Upper lobe of left lung (tissue), 6 donors: ENCODE data around the gene OR13J1. TPM values are rescaled to one million over a fixed set of nuclear protein-coding genes. Genes with fewer than 3 reads are reported as not detected.

ENCODE experiments used
- ATAC-seq, 2 donors: fragments of 200-7000 bp; cut with Tn5 transposase; one replicate each; pipeline ENCODE4 v1.9.1; 2022; ENCODE audit warnings: mild to moderate bottlenecking in 2 of 2, moderate library complexity in 2 of 2; ENCODE audit not compliant: low FRiP score in 2 of 2
- DNase-seq, 2 donors: peaks; one replicate each; pipeline ENCODE4 v3.0.0-alpha.2; 2019 to 2020
- H3K27ac ChIP-seq, 4 donors: fragments of 200-600 bp; sonication (generic); one replicate each; pipeline ENCODE4 v1.5.1; 2016 to 2019
- H3K27me3 ChIP-seq, 4 donors: fragments of 200-600 bp; sonication (generic); one replicate each; pipeline ENCODE4 v1.5.1; 2017 to 2019
- H3K36me3 ChIP-seq, 4 donors: fragments of 200-600 bp; sonication (generic); one replicate each; pipeline ENCODE4 v1.5.1; 2016 to 2019
- H3K4me1 ChIP-seq, 4 donors: fragments of 200-600 bp; sonication (generic); one replicate each; pipeline ENCODE4 v1.5.1; 2018 to 2019
- H3K4me3 ChIP-seq, 4 donors: fragments of 200-600 bp; sonication (generic); one replicate each; pipeline ENCODE4 v1.5.1; 2017 to 2019; ENCODE audit warnings: mild to moderate bottlenecking in 2 of 4, moderate library complexity in 1 of 4
- H3K9me3 ChIP-seq, 4 donors: fragments of 200-600 bp; sonication (generic); one replicate each; pipeline ENCODE4 v1.5.1; 2018 to 2019
- EP300 ChIP-seq, 4 donors: sonication (generic); formaldehyde crosslinking; IDR thresholded peaks; one replicate each; pipeline ENCODE4 v1.5.1; 2017; ENCODE audit warnings: antibody characterized with exemption in 4 of 4, control low read depth in 2 of 4
- POLR2A ChIP-seq, 4 donors: fragments of 450-650 bp; IDR thresholded peaks; one replicate each; pipeline ENCODE4 v1.5.1; 2016 to 2017; ENCODE audit warnings: antibody characterized with exemption in 4 of 4, mild to moderate bottlenecking in 2 of 4
- POLR2AphosphoS5 ChIP-seq, 2 donors: sonication (generic); formaldehyde crosslinking; IDR thresholded peaks; one replicate each; pipeline ENCODE4 v1.5.1; 2017; ENCODE audit warnings: antibody characterized with exemption in 2 of 2
- WGBS, 2 donors: methylation state at CpG; one replicate each; pipeline ENCODE4 v1.1.5; 2017 to 2018; 5-methylcytosine and 5-hydroxymethylcytosine counted together
- total RNA-seq, 6 donors: library from RNA; depleted of rRNA in 4 of 6; stranded (reverse); fragments of >200 nt in 4 of 6; gene quantifications; one replicate each; pipeline versions ENCODE4 v1.1.0 to v1.2.1, GENCODE V29; 2016 to 2021
- TF ChIP-seq, protein P1 (sequence below), 6 experiments: fragments of 450-650 bp in 4 of 6; fragments of 200-600 bp in 2 of 6; sonication (generic) in 2 of 6; IDR thresholded peaks; one replicate each; pipeline ENCODE4 v1.5.1; 2016 to 2019; ENCODE audit warnings: antibody characterized with exemption in 6 of 6
- donor health status: DM: no; HTN: no; CAD: no; lungs with moderate emphysema.
- donor health status: DM: no; HTN: yes; CAD: no; lungs with severe emphysema.

OR13J1 gene
- total RNA-seq, 6 donors from 2014 or later = not detected

DNA sequence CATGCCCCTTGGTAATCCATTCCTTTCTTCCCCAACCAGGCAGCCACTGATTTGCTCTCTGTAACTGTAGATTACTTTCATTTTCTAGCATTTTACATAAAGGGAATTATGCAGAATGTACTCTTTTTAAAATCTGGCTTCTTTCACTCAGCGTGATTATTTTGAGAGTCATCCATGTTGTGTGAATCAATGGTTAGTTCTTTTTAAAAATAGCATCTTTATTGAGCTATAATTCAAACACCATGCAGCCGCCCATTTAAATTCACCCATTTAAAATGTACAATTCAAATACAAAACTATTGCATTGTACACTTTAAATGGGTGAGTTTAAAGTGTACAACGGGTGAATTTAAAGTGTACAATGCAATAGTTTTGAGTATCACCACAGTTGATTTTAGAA lies 2.3 kb upstream of the OR13J1 start:
- 84 to 89% methylated on average over 3 of the region's 3 CpGs for WGBS, 2 donors
- Histone ChIP-seq H3K4me3 (no peak overlapping the region), H3K9me3 (peaks cover 0 to 6% (median 0%) of the 10 kb centered on the region in 4 donors), H3K36me3 (no peaks in the 10 kb centered on the region), H3K27me3 (no peaks in the 10 kb centered on the region), H3K27ac (no peak overlapping the region), H3K4me1 (no peaks in the 10 kb centered on the region)
- ATAC-seq = no peak
- DNase-seq = no peak
- TF ChIP-seq EP300 (IDR thresholded peaks at IDR 0.05) = no peak
- no peak for TF ChIP-seq POLR2A (IDR thresholded peaks at IDR 0.05)
- TF ChIP-seq, protein P1, sequence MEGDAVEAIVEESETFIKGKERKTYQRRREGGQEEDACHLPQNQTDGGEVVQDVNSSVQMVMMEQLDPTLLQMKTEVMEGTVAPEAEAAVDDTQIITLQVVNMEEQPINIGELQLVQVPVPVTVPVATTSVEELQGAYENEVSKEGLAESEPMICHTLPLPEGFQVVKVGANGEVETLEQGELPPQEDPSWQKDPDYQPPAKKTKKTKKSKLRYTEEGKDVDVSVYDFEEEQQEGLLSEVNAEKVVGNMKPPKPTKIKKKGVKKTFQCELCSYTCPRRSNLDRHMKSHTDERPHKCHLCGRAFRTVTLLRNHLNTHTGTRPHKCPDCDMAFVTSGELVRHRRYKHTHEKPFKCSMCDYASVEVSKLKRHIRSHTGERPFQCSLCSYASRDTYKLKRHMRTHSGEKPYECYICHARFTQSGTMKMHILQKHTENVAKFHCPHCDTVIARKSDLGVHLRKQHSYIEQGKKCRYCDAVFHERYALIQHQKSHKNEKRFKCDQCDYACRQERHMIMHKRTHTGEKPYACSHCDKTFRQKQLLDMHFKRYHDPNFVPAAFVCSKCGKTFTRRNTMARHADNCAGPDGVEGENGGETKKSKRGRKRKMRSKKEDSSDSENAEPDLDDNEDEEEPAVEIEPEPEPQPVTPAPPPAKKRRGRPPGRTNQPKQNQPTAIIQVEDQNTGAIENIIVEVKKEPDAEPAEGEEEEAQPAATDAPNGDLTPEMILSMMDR (IDR thresholded peaks at IDR 0.05) = no peak
- no peak for TF ChIP-seq POLR2AphosphoS5 (IDR thresholded peaks at IDR 0.05)

DNA sequence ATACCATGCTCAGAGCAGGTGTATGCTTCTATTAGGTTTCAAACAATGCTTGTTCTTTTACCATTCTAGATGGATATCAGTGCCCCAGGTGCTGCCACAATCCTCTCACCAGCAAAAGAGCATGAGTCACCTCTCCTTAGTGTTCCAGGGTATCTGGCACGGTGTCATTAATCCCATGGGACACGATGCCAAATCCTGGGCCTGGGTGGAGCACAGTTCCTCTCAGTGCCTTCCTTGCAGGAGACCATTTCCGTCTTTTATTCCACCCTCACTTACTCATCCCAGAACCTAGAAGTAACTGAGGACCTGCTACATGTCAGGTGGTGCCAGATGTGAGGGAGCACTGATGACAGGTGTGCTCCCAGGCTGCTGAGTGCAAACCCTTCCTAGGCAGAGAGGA lies 1.3 kb upstream of the OR13J1 start:
- Histone ChIP-seq H3K36me3 (no peaks in the 10 kb centered on the region), H3K27me3 (no peaks in the 10 kb centered on the region), H3K4me1 (no peaks in the 10 kb centered on the region), H3K27ac (no peak overlapping the region), H3K4me3 (no peak overlapping the region), H3K9me3 (no peaks in the 10 kb centered on the region)
- no peak for DNase-seq
- TF ChIP-seq POLR2A (IDR thresholded peaks at IDR 0.05) = no peak
- TF ChIP-seq POLR2AphosphoS5 (IDR thresholded peaks at IDR 0.05) = no peak
- no peak for TF ChIP-seq EP300 (IDR thresholded peaks at IDR 0.05)
- TF ChIP-seq, protein P1 (IDR thresholded peaks at IDR 0.05) = no peak
- WGBS, 2 donors = 65 to 68% methylated on average over 3 of the region's 3 CpGs
- no peak for ATAC-seq

DNA sequence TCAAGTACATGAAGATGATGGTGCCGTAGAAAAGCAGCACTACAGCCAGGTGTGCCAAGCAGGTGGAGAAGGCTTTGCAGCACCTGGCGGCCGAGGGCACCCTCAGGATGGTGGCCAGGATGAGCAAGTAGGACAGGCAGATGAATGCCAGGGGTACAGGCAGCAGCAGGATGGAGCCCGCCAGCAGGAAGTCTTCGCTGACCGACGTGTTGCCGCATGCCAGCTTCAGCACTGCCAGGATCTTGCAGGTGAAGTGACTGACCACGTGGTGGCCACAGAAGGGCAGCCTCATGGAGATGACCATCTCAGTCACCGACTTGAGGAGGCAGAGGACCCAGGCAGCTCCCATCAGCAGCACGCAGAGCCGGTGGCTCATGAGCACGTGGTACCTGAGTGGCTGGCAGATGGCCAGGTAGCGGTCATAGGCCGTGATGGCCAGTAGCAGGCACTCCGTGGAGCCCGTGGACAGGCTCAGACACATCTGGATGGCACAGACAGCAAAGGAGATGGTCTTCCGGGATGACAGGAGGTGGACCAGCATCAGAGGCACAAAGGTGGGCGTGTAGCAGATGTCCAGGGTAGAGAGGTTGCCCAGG lies 482 bp downstream of the OR13J1 start:
- H3K4me3 ChIP-seq = no peak overlapping the region
- H3K4me1 ChIP-seq = no peaks in the 10 kb centered on the region
- 86 to 90% methylated on average over 10 to 19 of the region's 19 CpGs for WGBS, 2 donors
- no peak for TF ChIP-seq EP300 (IDR thresholded peaks at IDR 0.05)
- TF ChIP-seq, protein P1 (IDR thresholded peaks at IDR 0.05) = no peak
- no peak for TF ChIP-seq POLR2AphosphoS5 (IDR thresholded peaks at IDR 0.05)
- TF ChIP-seq POLR2A (IDR thresholded peaks at IDR 0.05) = no peak
- ATAC-seq (no peak), DNase-seq (peak in 1 of 2 donors; percentile 55)
- no peaks in the 10 kb centered on the region for H3K9me3 ChIP-seq
- no peaks in the 10 kb centered on the region for H3K36me3 ChIP-seq
- no peaks in the 10 kb centered on the region for H3K27me3 ChIP-seq
- no peak overlapping the region for H3K27ac ChIP-seq

DNA sequence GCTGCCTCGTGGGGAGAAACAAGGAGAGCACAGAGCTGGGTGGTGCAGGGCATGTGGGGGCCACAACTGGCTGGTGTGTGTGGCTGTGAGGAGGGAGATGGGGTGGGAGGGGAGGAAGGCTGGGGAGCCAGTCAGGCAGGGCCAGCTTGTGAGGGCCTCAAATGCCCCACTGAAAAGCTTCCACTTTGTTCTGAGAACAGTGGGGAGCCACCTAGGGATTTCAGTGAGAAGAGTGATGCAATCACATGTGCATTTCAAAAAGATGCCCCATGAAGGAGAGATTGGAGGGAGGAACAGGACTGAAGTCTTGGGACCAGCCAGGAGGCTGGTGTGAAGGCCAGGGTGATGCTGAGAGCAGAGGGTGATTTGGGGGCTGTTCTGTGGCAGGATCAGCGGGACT lies 1.3 kb downstream of the OR13J1 start:
- WGBS, 2 donors = 67 to 78% methylated on average over 2 of the region's 2 CpGs
- H3K4me3 ChIP-seq = no peak overlapping the region
- H3K27me3 ChIP-seq = no peaks in the 10 kb centered on the region
- H3K4me1 ChIP-seq = no peaks in the 10 kb centered on the region
- no peak for ATAC-seq
- no peak overlapping the region for H3K27ac ChIP-seq
- no peak for DNase-seq
- H3K9me3 ChIP-seq = no peaks in the 10 kb centered on the region
- no peaks in the 10 kb centered on the region for H3K36me3 ChIP-seq
- TF ChIP-seq POLR2A (IDR thresholded peaks at IDR 0.05) = no peak

DNA sequence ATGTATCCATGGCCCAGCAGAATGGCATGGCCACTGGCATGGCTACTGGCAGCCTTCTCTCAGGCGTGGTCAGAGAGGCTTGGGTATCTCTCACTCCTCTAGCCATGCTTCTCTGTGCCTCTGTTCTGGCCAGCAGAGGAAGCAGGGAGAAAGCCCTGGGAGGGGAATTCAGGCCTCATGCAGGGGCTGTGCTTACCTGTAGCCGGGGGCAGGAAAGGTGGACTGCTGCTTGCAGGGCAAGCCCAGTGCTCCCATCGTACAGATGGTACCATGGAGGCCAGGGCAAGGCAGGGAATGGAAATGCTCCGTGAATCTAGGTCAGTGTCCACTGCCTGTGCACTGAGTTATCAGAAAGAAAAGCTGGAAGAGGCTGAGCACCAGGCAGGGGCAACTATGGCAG lies 2.7 kb downstream of the OR13J1 start:
- DNase-seq (no peak), ATAC-seq (no peak)
- Histone ChIP-seq H3K4me1 (no peaks in the 10 kb centered on the region), H3K36me3 (no peaks in the 10 kb centered on the region), H3K9me3 (no peaks in the 10 kb centered on the region), H3K27ac (no peak overlapping the region), H3K4me3 (no peak overlapping the region), H3K27me3 (no peaks in the 10 kb centered on the region)
- 84 to 90% methylated on average over 4 of the region's 4 CpGs for WGBS, 2 donors
- TF ChIP-seq POLR2AphosphoS5 (IDR thresholded peaks at IDR 0.05) (no peak), POLR2A (IDR thresholded peaks at IDR 0.05) (no peak), EP300 (IDR thresholded peaks at IDR 0.05) (no peak)
- TF ChIP-seq, protein P1 (IDR thresholded peaks at IDR 0.05) = no peak
